PC-3 (cell line): ENCODE measurements around the gene DEPP1.

Source experiments
- CTCF ChIP-seq: fragments of 300-600 bp; sonication (generic); conservative IDR thresholded peaks from 2 replicates; pipeline ENCODE4 v1.5.1; 2017; ENCODE audit warnings: antibody characterized with exemption, low read depth, mild to moderate bottlenecking, low read length
- EZH2 ChIP-seq: fragments of 300-600 bp; sonication (generic); IDR thresholded peaks from one replicate; pipeline ENCODE4 v1.6.1; 2017; ENCODE audit warnings: antibody characterized with exemption, mild to moderate bottlenecking, low read length; ENCODE audit not compliant: unreplicated experiment
- EZH2phosphoT487 ChIP-seq: fragments of 300-600 bp; sonication (generic); IDR thresholded peaks from 2 replicates; pipeline ENCODE4 v1.6.1; 2018; ENCODE audit warnings: mild to moderate bottlenecking, antibody characterized with exemption, low read length, borderline replicate concordance

GRCh38 chr10:45000138-45000751, 21.6 kb upstream of the DEPP1 start:
- no peak for TF ChIP-seq CTCF
- no peak for TF ChIP-seq EZH2
- TF ChIP-seq EZH2phosphoT487, result no peak
